WTC11 (cell line): ENCODE data around the gene SLC22A15. TPM values are rescaled to one million over a fixed set of nuclear protein-coding genes. Genes with fewer than 3 reads are reported as not detected.

ENCODE experiments used
- ATAC-seq: fragments of 200-7000 bp; cut with Tn5 transposase; 2 replicates; pipeline ENCODE4 v1.10.0; 2021; ENCODE audit warnings: mild to moderate bottlenecking, moderate library complexity
- CTCF ChIA-PET: fragments of 300-600 bp; sonication (Branson Sonifier 250); formaldehyde crosslinking; loops from one replicate; lab custom pipeline; 2021; ENCODE audit warnings: antibody characterized with exemption; lab: Charles Lee
- POLR2A ChIA-PET: fragments of 350-600 bp; sonication (Branson Sonifier 250); formaldehyde crosslinking; loops from one replicate; lab custom pipeline; 2021; ENCODE audit warnings: antibody characterized with exemption; lab: Charles Lee
- DNase-seq: peaks from one replicate; pipeline ENCODE4 v3.0.0; 2021; ENCODE audit warnings: low spot score
- H3K27ac Mint-ChIP-seq: 2 replicates; pipeline ENCODE4 v1.8.0; 2021; ENCODE audit warnings: mixed read lengths
- H3K27me3 Mint-ChIP-seq: 2 replicates; pipeline ENCODE4 v1.8.0; 2021; ENCODE audit warnings: low read depth, mild to moderate bottlenecking, moderate library complexity, mixed read lengths
- H3K36me3 Mint-ChIP-seq: 2 replicates; pipeline ENCODE4 v1.8.0; 2021; ENCODE audit warnings: mixed read lengths
- H3K4me1 Mint-ChIP-seq: 2 replicates; pipeline ENCODE4 v1.8.0; 2022; ENCODE audit warnings: mixed read lengths
- H3K4me3 Mint-ChIP-seq: 2 replicates; pipeline ENCODE4 v1.8.0; 2021; ENCODE audit warnings: mild to moderate bottlenecking, moderate library complexity, mixed read lengths
- H3K9me3 Mint-ChIP-seq: 2 replicates; pipeline ENCODE4 v1.8.0; 2021; ENCODE audit warnings: mixed read lengths
- CBFB ChIP-seq: sonication (generic); formaldehyde crosslinking; IDR thresholded peaks from 2 replicates; pipeline ENCODE4 v1.8.1; 2022; ENCODE audit warnings: mild to moderate bottlenecking, low read depth, missing genetic modification reagents
- ETV6 ChIP-seq: sonication (generic); formaldehyde crosslinking; IDR thresholded peaks from 2 replicates; pipeline ENCODE4 v1.8.1; 2022; ENCODE audit warnings: mild to moderate bottlenecking, missing genetic modification reagents
- FOXP1 ChIP-seq: sonication (generic); formaldehyde crosslinking; IDR thresholded peaks from 2 replicates; pipeline ENCODE4 v1.8.0; 2022; ENCODE audit warnings: missing genetic modification reagents, mild to moderate bottlenecking, moderate library complexity, borderline replicate concordance
- FOXP4 ChIP-seq: sonication (generic); formaldehyde crosslinking; IDR thresholded peaks from 2 replicates; pipeline ENCODE4 v1.8.0; 2022; ENCODE audit warnings: mild to moderate bottlenecking, missing genetic modification reagents
- HMGA2 ChIP-seq: fragments of 250-450 bp; sonication (Bioruptor Pico); IDR thresholded peaks from 2 replicates; pipeline ENCODE4 v1.4.0; 2021; ENCODE audit warnings: mild to moderate bottlenecking, moderate library complexity
- IRF1 ChIP-seq: sonication (generic); formaldehyde crosslinking; IDR thresholded peaks from 2 replicates; pipeline ENCODE4 v1.8.0; 2023; ENCODE audit warnings: missing genetic modification reagents
- MLX ChIP-seq: sonication (generic); formaldehyde crosslinking; IDR thresholded peaks from 2 replicates; pipeline ENCODE4 v1.8.1; 2023; ENCODE audit warnings: mild to moderate bottlenecking, missing genetic modification reagents, moderate library complexity
- NFATC4 ChIP-seq: fragments of 250-450 bp; sonication (Bioruptor Pico); IDR thresholded peaks from 2 replicates; pipeline ENCODE4 v1.9.0; 2021; ENCODE audit warnings: mild to moderate bottlenecking
- NFYB ChIP-seq: sonication (generic); formaldehyde crosslinking; conservative IDR thresholded peaks from 2 replicates; pipeline ENCODE4 v1.8.0; 2022; ENCODE audit warnings: low read depth, missing genetic modification reagents
- PRRX2 ChIP-seq: fragments of 250-450 bp; sonication (Bioruptor Pico); IDR thresholded peaks from 2 replicates; pipeline ENCODE4 v1.8.0; 2021; ENCODE audit warnings: mild to moderate bottlenecking
- RORB ChIP-seq: fragments of 250-450 bp; sonication (Bioruptor Pico); IDR thresholded peaks from 2 replicates; pipeline ENCODE4 v1.9.0; 2021; ENCODE audit warnings: mild to moderate bottlenecking
- SMAD3 ChIP-seq: sonication (generic); formaldehyde crosslinking; IDR thresholded peaks from 2 replicates; pipeline ENCODE4 v1.8.0; 2022; ENCODE audit warnings: missing genetic modification reagents, mild to moderate bottlenecking, borderline replicate concordance
- STAT6 ChIP-seq: sonication (generic); formaldehyde crosslinking; conservative IDR thresholded peaks from 2 replicates; pipeline ENCODE4 v1.8.1; 2023; ENCODE audit warnings: mild to moderate bottlenecking, low read depth, missing genetic modification reagents, moderate library complexity
- USF1 ChIP-seq: sonication (generic); formaldehyde crosslinking; IDR thresholded peaks from 2 replicates; pipeline ENCODE4 v1.8.0; 2022; ENCODE audit warnings: mild to moderate bottlenecking, missing genetic modification reagents
- ZBTB43 ChIP-seq: sonication (generic); formaldehyde crosslinking; IDR thresholded peaks from 2 replicates; pipeline ENCODE4 v1.8.1; 2023; ENCODE audit warnings: mild to moderate bottlenecking, missing genetic modification reagents
- ZMAT4 ChIP-seq: fragments of 250-450 bp; sonication (Bioruptor Pico); IDR thresholded peaks from 2 replicates; pipeline ENCODE4 v1.9.0; 2021; ENCODE audit warnings: mild to moderate bottlenecking
- ZNF219 ChIP-seq: sonication (generic); formaldehyde crosslinking; IDR thresholded peaks from 2 replicates; pipeline ENCODE4 v1.8.0; 2023; ENCODE audit warnings: missing genetic modification reagents, mild to moderate bottlenecking, borderline replicate concordance
- ZNF396 ChIP-seq: fragments of 250-450 bp; sonication (Bioruptor Pico); IDR thresholded peaks from 2 replicates; pipeline ENCODE4 v1.8.0; 2021; ENCODE audit warnings: mild to moderate bottlenecking, moderate library complexity, borderline replicate concordance
- ZNF425 ChIP-seq: fragments of 250-450 bp; sonication (Bioruptor Pico); conservative IDR thresholded peaks from 2 replicates; pipeline ENCODE4 v1.9.0; 2021; ENCODE audit warnings: mild to moderate bottlenecking
- total RNA-seq: library from RNA; stranded (reverse); gene quantifications from 3 replicates; pipeline ENCODE4 v1.2.3, GENCODE V29; 2021

The SLC22A15 gene
- total RNA-seq, 1 experiment from 2014 or later: 4.5 TPM

GRCh38 chr1:116113615-116114014 lies 137.3 kb downstream of the SLC22A15 start:
- ChIA-PET CTCF (no interaction called here), POLR2A (no interaction called here)
- no peak for TF ChIP-seq ZNF396
- TF ChIP-seq ZBTB43 (CRISPR knock-in tag): no peak
- TF ChIP-seq MLX (CRISPR knock-in tag): no peak
- TF ChIP-seq ZNF219: no peak
- no peak for TF ChIP-seq NFYB (CRISPR knock-in tag)
- TF ChIP-seq HMGA2 (CRISPR knock-in tag): no peak
- TF ChIP-seq ZNF425: no peak
- no peak for TF ChIP-seq ETV6 (CRISPR knock-in tag)
- no peak for TF ChIP-seq CBFB (CRISPR knock-in tag)
- TF ChIP-seq PRRX2 (CRISPR knock-in tag): no peak
- no peak for TF ChIP-seq IRF1 (CRISPR knock-in tag)
- no peak for TF ChIP-seq NFATC4 (CRISPR knock-in tag)
- H3K36me3 Mint-ChIP-seq: no peaks in the 10 kb centered on the region
- no peak overlapping the region for H3K27ac Mint-ChIP-seq
- ATAC-seq (no peak), DNase-seq (no peak)
- H3K27me3 Mint-ChIP-seq: no peaks in the 10 kb centered on the region
- H3K4me1 Mint-ChIP-seq: peaks cover 9% of the 10 kb centered on the region; the same call in 1 of the 2 replicates
- H3K9me3 Mint-ChIP-seq: no peaks in the 10 kb centered on the region
- H3K4me3 Mint-ChIP-seq: no peak overlapping the region

GRCh38 chr1:116115476-116116439 lies 139.4 kb downstream of the SLC22A15 start:
- Mint-ChIP-seq H3K36me3 (no peaks in the 10 kb centered on the region), H3K27ac (no peak overlapping the region), H3K4me1 (peaks cover 5% of the 10 kb centered on the region; the same call in 1 of the 2 replicates), H3K27me3 (no peaks in the 10 kb centered on the region), H3K9me3 (no peaks in the 10 kb centered on the region), H3K4me3 (no peak overlapping the region)
- no peak for ATAC-seq
- POLR2A ChIA-PET: no interaction called here
- no peak for DNase-seq
- CTCF ChIA-PET: no interaction called here
- TF ChIP-seq STAT6 (no peak), FOXP4 (no peak), RORB (no peak), SMAD3 (CRISPR knock-in tag) (no peak), FOXP1 (CRISPR knock-in tag) (no peak), ZNF425 (no peak), USF1 (CRISPR knock-in tag) (no peak), ZMAT4 (CRISPR knock-in tag) (no peak)
